Esophagus muscularis mucosa (tissue), 4 donors: ENCODE data around the gene S100A2. TPM values are rescaled to one million over a fixed set of nuclear protein-coding genes. Genes with fewer than 3 reads are reported as not detected.
"Not testable (repeated sequence)": the region's sequence is repeated elsewhere in the genome, so short reads cannot be mapped to it uniquely, and the experiment has no call there.

Experiments
- DNase-seq: peaks from one replicate; pipeline ENCODE4 v3.0.0-alpha.2; 2017; ENCODE audit errors: extremely low spot score
- H3K27ac ChIP-seq, 4 donors: fragments of 200-600 bp; sonication (generic); replicated peaks in 1 of 4; 1 replicate in 3 of 4; 2 replicates in 1 of 4; pipeline ENCODE4 v1.5.1; 2016 to 2019; ENCODE audit warnings: mild to moderate bottlenecking in 1 of 4
- H3K27me3 ChIP-seq, 4 donors: fragments of 200-600 bp; sonication (generic); one replicate each; pipeline versions ENCODE4 v1.5.1 to v1.6.0; 2016 to 2019
- H3K36me3 ChIP-seq, 4 donors: fragments of 200-600 bp; sonication (generic); one replicate each; pipeline ENCODE4 v1.5.1; 2016 to 2019
- H3K4me1 ChIP-seq, 4 donors: fragments of 200-600 bp; sonication (generic); one replicate each; pipeline ENCODE4 v1.5.1; 2016 to 2019
- H3K4me3 ChIP-seq, 4 donors: fragments of 200-600 bp; sonication (generic); 1 replicate in 2 of 4; 2 replicates in 2 of 4; pipeline ENCODE4 v1.5.1; 2016 to 2019; ENCODE audit warnings: mild to moderate bottlenecking in 4 of 4, moderate library complexity in 1 of 4
- H3K9me3 ChIP-seq, 4 donors: fragments of 200-600 bp; sonication (generic); 1 replicate in 3 of 4; 2 replicates in 1 of 4; pipeline ENCODE4 v1.5.1; 2016 to 2019
- EP300 ChIP-seq: sonication (generic); formaldehyde crosslinking; IDR thresholded peaks from one replicate; pipeline ENCODE4 v1.6.1; 2017; ENCODE audit warnings: antibody characterized with exemption
- POLR2A ChIP-seq: fragments of 450-650 bp; IDR thresholded peaks from one replicate; pipeline ENCODE4 v1.6.1; 2017; ENCODE audit warnings: antibody characterized with exemption, moderate library complexity, mild to moderate bottlenecking, low read depth
- POLR2AphosphoS5 ChIP-seq, 2 donors: sonication (generic); formaldehyde crosslinking; IDR thresholded peaks; one replicate each; pipeline ENCODE4 v1.6.1; 2017; ENCODE audit warnings: antibody characterized with exemption in 2 of 2
- WGBS: methylation state at CpG from one replicate; pipeline ENCODE4 v1.1.5; 2018; 5-methylcytosine and 5-hydroxymethylcytosine counted together
- intact Hi-C: fragments of 100-400 bp; cut with DNase I; formaldehyde crosslinking; loops from one replicate; pipeline ENCODE4 v1.15.1; 2023
- total RNA-seq, 4 donors: library from RNA; depleted of rRNA; stranded (reverse); fragments of >200 nt; gene quantifications; one replicate each; pipeline versions ENCODE4 v1.1.0 to v1.2.1, GENCODE V29; 2016
- TF ChIP-seq, protein P1 (sequence below), 3 experiments: fragments of 200-600 bp in 2 of 3; fragments of 450-650 bp in 1 of 3; sonication (generic) in 2 of 3; IDR thresholded peaks; one replicate each; pipeline ENCODE4 v1.5.1; 2017 to 2019; ENCODE audit warnings: antibody characterized with exemption in 3 of 3, mild to moderate bottlenecking in 2 of 3, moderate library complexity in 1 of 3

S100A2 gene
- total RNA-seq, 4 donors from 2014 or later: 0.34 to 0.71 TPM; not detected in 2

DNA sequence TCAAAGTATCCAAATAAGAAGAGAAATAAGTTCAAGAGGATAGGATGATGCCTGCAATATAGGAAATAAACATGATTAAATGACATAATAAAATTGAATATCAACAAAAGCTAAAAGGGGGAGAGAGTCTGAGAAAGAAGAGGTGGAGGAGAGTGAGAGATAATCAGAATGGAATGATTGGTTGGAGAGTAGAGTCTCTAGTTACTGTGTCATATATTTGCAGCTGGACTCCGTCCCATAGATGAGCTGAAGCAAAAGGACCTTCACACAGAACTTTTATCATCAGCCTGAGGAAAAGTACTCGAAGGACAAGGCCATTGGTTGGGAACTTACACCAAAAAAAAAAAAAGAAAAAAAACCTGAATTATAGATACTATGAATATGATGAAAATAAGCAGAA is 22.8 kb upstream of the S100A2 start:
- Histone ChIP-seq H3K4me3 (no peak overlapping the region), H3K36me3 (no peaks in the 10 kb centered on the region), H3K27me3 (no peaks in the 10 kb centered on the region), H3K4me1 (peaks cover 0 to 3% (median 0%) of the 10 kb centered on the region in 4 donors), H3K27ac (no peak overlapping the region), H3K9me3 (no peaks in the 10 kb centered on the region)
- 84% methylated on average over 2 of the region's 2 CpGs for WGBS
- DNase-seq: no peak
- intact Hi-C loops: no loop called here
- TF ChIP-seq POLR2AphosphoS5 (IDR thresholded peaks at IDR 0.05) (no peak), EP300 (no peak)
- TF ChIP-seq, protein P1, sequence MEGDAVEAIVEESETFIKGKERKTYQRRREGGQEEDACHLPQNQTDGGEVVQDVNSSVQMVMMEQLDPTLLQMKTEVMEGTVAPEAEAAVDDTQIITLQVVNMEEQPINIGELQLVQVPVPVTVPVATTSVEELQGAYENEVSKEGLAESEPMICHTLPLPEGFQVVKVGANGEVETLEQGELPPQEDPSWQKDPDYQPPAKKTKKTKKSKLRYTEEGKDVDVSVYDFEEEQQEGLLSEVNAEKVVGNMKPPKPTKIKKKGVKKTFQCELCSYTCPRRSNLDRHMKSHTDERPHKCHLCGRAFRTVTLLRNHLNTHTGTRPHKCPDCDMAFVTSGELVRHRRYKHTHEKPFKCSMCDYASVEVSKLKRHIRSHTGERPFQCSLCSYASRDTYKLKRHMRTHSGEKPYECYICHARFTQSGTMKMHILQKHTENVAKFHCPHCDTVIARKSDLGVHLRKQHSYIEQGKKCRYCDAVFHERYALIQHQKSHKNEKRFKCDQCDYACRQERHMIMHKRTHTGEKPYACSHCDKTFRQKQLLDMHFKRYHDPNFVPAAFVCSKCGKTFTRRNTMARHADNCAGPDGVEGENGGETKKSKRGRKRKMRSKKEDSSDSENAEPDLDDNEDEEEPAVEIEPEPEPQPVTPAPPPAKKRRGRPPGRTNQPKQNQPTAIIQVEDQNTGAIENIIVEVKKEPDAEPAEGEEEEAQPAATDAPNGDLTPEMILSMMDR (IDR thresholded peaks at IDR 0.05): no peak

DNA sequence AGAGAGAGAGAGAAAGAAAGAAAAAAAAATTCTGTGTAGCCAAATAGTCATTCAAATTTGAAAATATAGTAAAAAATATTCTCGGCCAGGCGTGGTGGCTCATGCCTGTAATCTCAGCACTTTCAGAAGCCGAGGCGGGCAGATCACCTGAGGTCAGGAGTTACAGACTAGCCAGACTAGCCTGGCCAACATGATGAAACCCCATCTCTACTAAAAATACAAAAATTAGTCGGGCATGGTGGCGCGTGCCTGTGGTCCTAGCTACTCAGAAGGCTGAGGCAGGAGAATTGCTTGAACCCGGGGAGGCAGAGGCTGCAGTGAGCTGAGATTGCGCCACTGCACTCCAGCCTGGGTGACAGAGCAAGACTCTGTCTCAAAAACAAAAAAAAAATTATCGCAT is 22.4 kb upstream of the S100A2 start:
- DNase-seq, H3K4me1 ChIP-seq, H3K36me3 ChIP-seq, H3K27ac ChIP-seq, H3K4me3 ChIP-seq, H3K9me3 ChIP-seq, intact Hi-C loops, H3K27me3 ChIP-seq: not testable (repeated sequence)
- 95% methylated on average over 10 of the region's 10 CpGs for WGBS

DNA sequence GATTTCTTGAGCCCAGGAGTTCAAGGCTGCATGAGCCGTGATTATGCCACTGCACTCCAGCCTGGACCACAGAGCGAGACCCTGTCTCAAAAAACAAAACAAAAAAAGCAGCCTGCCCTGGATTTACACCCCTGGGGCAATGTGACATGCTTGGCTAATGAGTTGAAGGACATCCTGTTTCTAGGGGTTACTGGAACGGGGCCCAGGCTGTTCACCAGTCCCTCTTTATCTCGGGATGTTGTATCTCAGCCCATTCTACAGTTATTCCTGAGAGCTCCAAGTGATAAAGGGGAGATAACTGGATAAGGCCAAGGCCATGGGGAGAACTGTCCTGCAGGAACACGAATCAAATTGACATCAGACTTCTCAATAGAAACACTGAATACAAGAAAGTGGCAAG is 21.7 kb upstream of the S100A2 start:
- Histone ChIP-seq H3K27me3 (no peaks in the 10 kb centered on the region), H3K4me1 (peaks cover 0 to 3% (median 0%) of the 10 kb centered on the region in 4 donors), H3K36me3 (no peaks in the 10 kb centered on the region), H3K9me3 (no peaks in the 10 kb centered on the region), H3K27ac (no peak overlapping the region), H3K4me3 (no peak overlapping the region)
- 70% methylated on average over 5 of the region's 5 CpGs for WGBS
- TF ChIP-seq POLR2AphosphoS5 (IDR thresholded peaks at IDR 0.05) (no peak), POLR2A (no peak), EP300 (no peak)
- TF ChIP-seq, protein P1 (IDR thresholded peaks at IDR 0.05): no peak
- intact Hi-C loops: no loop called here
- DNase-seq: no peak

DNA sequence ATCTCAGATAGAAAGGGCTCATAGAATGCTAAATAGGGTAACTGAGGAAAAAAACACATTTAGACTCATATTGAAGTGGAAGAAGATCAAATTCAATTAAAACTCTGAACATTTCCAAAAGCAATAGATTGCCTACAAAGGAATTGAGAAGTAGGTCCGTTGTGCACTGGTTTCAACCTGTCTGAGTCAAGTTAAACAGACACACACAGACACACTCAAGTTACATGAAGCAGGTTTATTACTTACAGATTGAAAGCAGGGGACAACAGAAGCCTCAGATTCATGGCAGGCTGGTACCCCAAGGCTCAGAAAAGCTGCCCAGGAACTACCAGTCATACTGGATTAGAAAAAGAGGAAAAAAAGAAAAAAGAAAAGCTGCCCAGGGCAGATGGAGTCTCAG is 20.7 kb upstream of the S100A2 start:
- no peaks in the 10 kb centered on the region for H3K9me3 ChIP-seq
- intact Hi-C loops: no loop called here
- no peak overlapping the region for H3K4me3 ChIP-seq
- DNase-seq: no peak
- H3K4me1 ChIP-seq: peaks cover 0 to 3% (median 0%) of the 10 kb centered on the region in 4 donors
- TF ChIP-seq, protein P1 (IDR thresholded peaks at IDR 0.05): no peak
- no peak for TF ChIP-seq POLR2A
- no peak for TF ChIP-seq EP300
- H3K27me3 ChIP-seq: no peaks in the 10 kb centered on the region
- no peaks in the 10 kb centered on the region for H3K36me3 ChIP-seq
- WGBS: 32% methylated on average over 1 of the region's 1 CpG
- no peak overlapping the region for H3K27ac ChIP-seq

DNA sequence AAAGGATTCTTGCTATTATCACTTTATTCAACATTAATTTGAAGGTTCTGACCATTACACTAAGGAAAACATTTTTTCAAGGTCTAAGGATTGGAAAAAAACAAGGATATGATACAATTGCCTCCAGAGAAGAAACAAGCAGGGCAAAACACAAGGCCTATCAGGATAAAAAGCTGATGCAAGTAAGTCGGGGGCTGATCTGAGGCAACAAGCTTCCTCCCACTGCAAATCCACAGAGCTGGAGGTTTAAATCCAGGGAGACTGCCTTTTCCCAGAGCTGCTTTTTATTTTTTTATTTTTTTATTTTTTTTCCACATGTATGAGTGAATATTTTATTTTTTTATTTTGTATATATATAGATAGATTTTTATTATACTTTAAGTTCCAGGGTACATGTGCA is 19.4 kb upstream of the S100A2 start:
- no peak for TF ChIP-seq POLR2A
- TF ChIP-seq POLR2AphosphoS5 (IDR thresholded peaks at IDR 0.05): no peak
- WGBS: 90% methylated on average over 1 of the region's 1 CpG
- H3K27me3 ChIP-seq: no peaks in the 10 kb centered on the region
- no peak overlapping the region for H3K4me3 ChIP-seq
- DNase-seq: no peak
- intact Hi-C loops: no loop called here
- no peak overlapping the region for H3K27ac ChIP-seq
- no peaks in the 10 kb centered on the region for H3K36me3 ChIP-seq
- peaks cover 0 to 3% (median 0%) of the 10 kb centered on the region in 4 donors for H3K4me1 ChIP-seq
- H3K9me3 ChIP-seq: no peaks in the 10 kb centered on the region

DNA sequence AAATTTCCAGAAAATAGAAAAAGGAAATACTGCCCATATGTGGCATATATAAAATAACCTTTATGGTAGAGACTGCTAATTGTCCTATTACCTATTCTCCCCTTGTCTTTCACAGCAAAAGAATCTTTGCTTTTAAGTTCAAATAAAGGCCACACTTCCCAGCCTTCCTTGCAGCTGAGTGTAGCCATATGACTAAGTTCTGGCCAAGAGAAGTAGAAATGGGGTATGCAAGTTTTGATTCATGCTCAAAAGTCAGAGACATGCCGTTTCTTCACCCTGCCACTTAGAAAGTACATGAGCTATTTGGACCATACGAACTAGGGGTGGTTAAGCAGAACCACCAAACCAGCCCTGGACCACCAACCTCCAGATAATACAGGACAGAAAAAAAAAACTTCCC is 18.3 kb upstream of the S100A2 start:
- no peaks in the 10 kb centered on the region for H3K27me3 ChIP-seq
- no peaks in the 10 kb centered on the region for H3K9me3 ChIP-seq
- no peak overlapping the region for H3K4me3 ChIP-seq
- no peaks in the 10 kb centered on the region for H3K36me3 ChIP-seq
- H3K27ac ChIP-seq: no peak overlapping the region
- 70% methylated on average over 2 of the region's 2 CpGs for WGBS
- TF ChIP-seq EP300: no peak
- TF ChIP-seq POLR2AphosphoS5 (IDR thresholded peaks at IDR 0.05): no peak
- TF ChIP-seq POLR2A: no peak
- TF ChIP-seq, protein P1 (IDR thresholded peaks at IDR 0.05): no peak
- H3K4me1 ChIP-seq: peaks cover 0 to 3% (median 0%) of the 10 kb centered on the region in 4 donors
- DNase-seq: no peak
- intact Hi-C loops: no loop called here

DNA sequence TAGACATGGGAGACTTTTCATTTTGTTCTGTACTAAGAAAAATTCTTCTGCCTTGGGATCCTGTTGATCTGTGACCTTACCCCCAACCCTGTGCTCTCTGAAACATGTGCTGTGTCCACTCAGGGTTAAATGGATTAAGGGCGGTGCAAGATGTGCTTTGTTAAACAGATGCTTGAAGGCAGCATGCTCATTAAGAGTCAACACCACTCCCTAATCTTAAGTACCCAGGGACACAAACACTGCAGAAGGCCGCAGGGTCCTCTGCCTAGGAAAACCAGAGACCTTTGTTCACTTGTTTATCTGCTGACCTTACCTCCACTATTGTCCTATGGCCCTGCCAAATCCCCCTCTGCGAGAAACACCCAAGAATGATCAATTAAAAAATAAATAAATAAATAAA is 17.9 kb upstream of the S100A2 start:
- WGBS: 82% methylated on average over 3 of the region's 3 CpGs
- H3K4me1 ChIP-seq, DNase-seq, H3K27ac ChIP-seq, H3K9me3 ChIP-seq, H3K36me3 ChIP-seq, intact Hi-C loops, H3K4me3 ChIP-seq, H3K27me3 ChIP-seq: not testable (repeated sequence)

DNA sequence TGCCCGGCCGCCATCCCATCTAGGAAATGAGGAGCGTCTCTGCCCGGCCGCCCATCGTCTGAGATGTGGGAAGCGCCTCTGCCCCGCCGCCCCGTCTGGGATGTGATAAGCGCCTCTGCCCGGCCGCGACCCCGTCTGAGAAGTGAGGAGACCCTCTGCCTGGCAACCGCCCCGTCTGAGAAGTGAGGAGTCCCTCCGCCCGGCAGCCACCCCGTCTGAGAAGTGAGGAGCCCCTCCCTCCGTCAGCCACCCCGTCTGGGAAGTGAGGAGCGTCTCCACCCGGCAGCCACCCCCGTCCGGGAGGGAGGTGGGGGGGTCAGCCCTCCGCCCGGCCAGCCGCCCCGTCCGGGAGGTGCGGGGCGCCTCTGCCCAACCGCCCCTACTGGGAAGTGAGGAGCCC is 17.2 kb upstream of the S100A2 start:
- H3K36me3 ChIP-seq, H3K4me3 ChIP-seq, H3K27me3 ChIP-seq, DNase-seq, H3K9me3 ChIP-seq, H3K4me1 ChIP-seq, intact Hi-C loops, H3K27ac ChIP-seq: not testable (repeated sequence)
- 98% methylated on average over 23 of the region's 34 CpGs for WGBS
